Mononuclear cell (primary cell): ENCODE data around the gene TAS2R31. TPM values are rescaled to one million over a fixed set of nuclear protein-coding genes. Genes with fewer than 3 reads are reported as not detected.

ENCODE experiments used
- total RNA-seq: library from RNA; depleted of rRNA; stranded (reverse); fragments of >200 nt; gene quantifications from one replicate; pipeline ENCODE4 v1.2.3, GENCODE V29; 2012

TAS2R31 gene
- total RNA-seq, 1 donor = 3.9 TPM

Other genes with a start within 250 kb of the TAS2R31 start
- not detected for gene TAS2R7, start 228.8 kb downstream of the TAS2R31 start, total RNA-seq
- gene TAS2R8, start 224.1 kb downstream of the TAS2R31 start, total RNA-seq = 0.21 TPM
- not detected for gene TAS2R9, start 221.2 kb downstream of the TAS2R31 start, total RNA-seq
- gene TAS2R10, start 205.0 kb downstream of the TAS2R31 start, total RNA-seq = 0.31 TPM
- gene PRR4, start 181.9 kb downstream of the TAS2R31 start, total RNA-seq = 0.52 TPM
- 24.2 TPM for gene PRH1, start 147.2 kb downstream of the TAS2R31 start, total RNA-seq
- 0.94 TPM for gene TAS2R13, start 121.8 kb downstream of the TAS2R31 start, total RNA-seq
- not detected for gene PRH2, start 102.2 kb downstream of the TAS2R31 start, total RNA-seq
- 1.2 TPM for gene TAS2R14, start 92.1 kb downstream of the TAS2R31 start, total RNA-seq
- gene TAS2R50, start 44.5 kb downstream of the TAS2R31 start, total RNA-seq = 0.31 TPM
- gene TAS2R20, start 33.1 kb downstream of the TAS2R31 start, total RNA-seq = 2.6 TPM
- 1.8 TPM for gene TAS2R19, start 8.8 kb downstream of the TAS2R31 start, total RNA-seq
- gene TAS2R46, start 30.9 kb upstream of the TAS2R31 start, total RNA-seq = 6.5 TPM
- gene TAS2R43, start 60.9 kb upstream of the TAS2R31 start, total RNA-seq = not detected
- gene TAS2R30, start 103.2 kb upstream of the TAS2R31 start, total RNA-seq = 21.8 TPM
- gene SMIM10L1, start 139.8 kb upstream of the TAS2R31 start, total RNA-seq = 6.3 TPM
- gene TAS2R42, start 155.5 kb upstream of the TAS2R31 start, total RNA-seq = not detected
- gene PRB3, start 238.3 kb upstream of the TAS2R31 start, total RNA-seq = 0.10 TPM